Spleen (tissue), 7 donors: ENCODE data around the gene GJB4.

ENCODE experiments used
- POLR2A ChIP-seq, 3 donors: fragments of 450-650 bp; IDR thresholded peaks; one replicate each; pipeline ENCODE4 v1.5.1; 2017; ENCODE audit warnings: antibody characterized with exemption in 3 of 3, mild to moderate bottlenecking in 1 of 3
- TF ChIP-seq, protein P1 (sequence below), 11 experiments: fragments of 200-600 bp in 7 of 11; fragments of 450-650 bp in 4 of 11; sonication (generic) in 4 of 11; IDR thresholded peaks in 8 of 11; conservative IDR thresholded peaks in 3 of 11; 1 replicate in 7 of 11; 2 replicates in 4 of 11; pipeline versions ENCODE4 v1.4.0 to v1.8.0; 2016 to 2021; ENCODE audit warnings: antibody characterized with exemption in 11 of 11, inconsistent platforms in 4 of 11, mild to moderate bottlenecking in 1 of 11
- donor health status: DM: no; HTN: no; CAD: no; lungs with moderate emphysema.
- donor health status: DM: no; HTN: no; CAD: no.
- donor health status: DM: no; HTN: no; CAD: no.

- TF ChIP-seq, protein P1, sequence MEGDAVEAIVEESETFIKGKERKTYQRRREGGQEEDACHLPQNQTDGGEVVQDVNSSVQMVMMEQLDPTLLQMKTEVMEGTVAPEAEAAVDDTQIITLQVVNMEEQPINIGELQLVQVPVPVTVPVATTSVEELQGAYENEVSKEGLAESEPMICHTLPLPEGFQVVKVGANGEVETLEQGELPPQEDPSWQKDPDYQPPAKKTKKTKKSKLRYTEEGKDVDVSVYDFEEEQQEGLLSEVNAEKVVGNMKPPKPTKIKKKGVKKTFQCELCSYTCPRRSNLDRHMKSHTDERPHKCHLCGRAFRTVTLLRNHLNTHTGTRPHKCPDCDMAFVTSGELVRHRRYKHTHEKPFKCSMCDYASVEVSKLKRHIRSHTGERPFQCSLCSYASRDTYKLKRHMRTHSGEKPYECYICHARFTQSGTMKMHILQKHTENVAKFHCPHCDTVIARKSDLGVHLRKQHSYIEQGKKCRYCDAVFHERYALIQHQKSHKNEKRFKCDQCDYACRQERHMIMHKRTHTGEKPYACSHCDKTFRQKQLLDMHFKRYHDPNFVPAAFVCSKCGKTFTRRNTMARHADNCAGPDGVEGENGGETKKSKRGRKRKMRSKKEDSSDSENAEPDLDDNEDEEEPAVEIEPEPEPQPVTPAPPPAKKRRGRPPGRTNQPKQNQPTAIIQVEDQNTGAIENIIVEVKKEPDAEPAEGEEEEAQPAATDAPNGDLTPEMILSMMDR (IDR thresholded peaks at IDR 0.05 in 8 of 11, conservative IDR thresholded peaks at IDR 0.05 in 3 of 11) = no peak
- no peak for TF ChIP-seq POLR2A (IDR thresholded peaks at IDR 0.05)
Measured at GRCh38 chr1:34713443-34713842, 46.1 kb upstream of the GJB4 start.
